MM.1S (cell line): ENCODE measurements around the gene FRY.

Source experiments
- DNase-seq: peaks from one replicate; pipeline ENCODE4 v3.0.0-alpha.2; 2015
- H2AFZ ChIP-seq: fragments of 300-600 bp; sonication (generic); 2 replicates; pipeline ENCODE4 v1.6.0; 2016; ENCODE audit warnings: antibody characterized with exemption, low read length
- H3F3A ChIP-seq: fragments of 300-600 bp; sonication (generic); 2 replicates; pipeline ENCODE4 v1.6.1; 2016; ENCODE audit warnings: mild to moderate bottlenecking, antibody characterized with exemption, low read length, moderate library complexity, mixed read lengths; ENCODE audit not compliant: insufficient read depth
- H3K27ac ChIP-seq: fragments of 300-600 bp; sonication (generic); 2 replicates; pipeline ENCODE4 v1.5.1; 2016; ENCODE audit warnings: mild to moderate bottlenecking, low read length
- H3K27me3 ChIP-seq: fragments of 300-600 bp; sonication (generic); replicated peaks from 2 replicates; pipeline ENCODE4 v1.6.0; 2016; ENCODE audit warnings: low read length; ENCODE audit not compliant: insufficient read depth
- H3K36me3 ChIP-seq: fragments of 300-600 bp; sonication (generic); replicated peaks from 2 replicates; pipeline ENCODE4 v1.6.1; 2016; ENCODE audit warnings: mild to moderate bottlenecking, low read length, mixed read lengths; ENCODE audit not compliant: insufficient read depth
- H3K4me1 ChIP-seq: fragments of 300-600 bp; sonication (generic); 2 replicates; pipeline ENCODE4 v1.6.1; 2016; ENCODE audit warnings: low read length, mixed read lengths
- H3K4me2 ChIP-seq: fragments of 300-600 bp; sonication (generic); 2 replicates; pipeline ENCODE4 v1.6.0; 2016; ENCODE audit warnings: low read depth, low read length
- H3K4me3 ChIP-seq: fragments of 300-600 bp; sonication (generic); 2 replicates; pipeline ENCODE4 v1.5.1; 2016; ENCODE audit warnings: low read length, mixed read lengths
- H3K79me2 ChIP-seq: fragments of 300-600 bp; sonication (generic); 2 replicates; pipeline ENCODE4 v1.6.1; 2016; ENCODE audit warnings: mixed run types, low read length, mixed read lengths
- H3K9ac ChIP-seq: fragments of 300-600 bp; sonication (generic); 2 replicates; pipeline ENCODE4 v1.6.1; 2016; ENCODE audit warnings: low read length, mixed read lengths
- H3K9me2 ChIP-seq: fragments of 300-600 bp; sonication (generic); replicated peaks from 2 replicates; pipeline ENCODE4 v1.6.1; 2016; ENCODE audit warnings: mild to moderate bottlenecking, low read length, mixed read lengths; ENCODE audit not compliant: insufficient read depth
- H3K9me3 ChIP-seq: fragments of 300-600 bp; sonication (generic); replicated peaks from 2 replicates; pipeline ENCODE4 v1.6.1; 2016; ENCODE audit warnings: mild to moderate bottlenecking, low read length, mixed read lengths; ENCODE audit not compliant: insufficient read depth
- H4K20me1 ChIP-seq: fragments of 300-600 bp; sonication (generic); 2 replicates; pipeline ENCODE4 v1.6.1; 2016; ENCODE audit warnings: mild to moderate bottlenecking, low read length, moderate library complexity, mixed read lengths; ENCODE audit not compliant: insufficient read depth
- CTCF ChIP-seq: fragments of 300-600 bp; sonication (generic); IDR thresholded peaks from 2 replicates; pipeline ENCODE4 v1.5.1; 2016; ENCODE audit warnings: antibody characterized with exemption, low read length, mixed read lengths
- EZH2 ChIP-seq: fragments of 300-600 bp; sonication (generic); optimal IDR thresholded peaks from 2 replicates; pipeline ENCODE3; 2017; ENCODE audit warnings: low read depth, mild to moderate bottlenecking, antibody characterized with exemption, low read length, mixed read lengths
- EZH2phosphoT487 ChIP-seq: fragments of 300-600 bp; sonication (generic); IDR thresholded peaks from 2 replicates; pipeline ENCODE4 v1.6.1; 2018; ENCODE audit warnings: antibody characterized with exemption, low read length

Gene FRY

GRCh38 chr13:32124743-32125142 is 93.2 kb downstream of the FRY start:
- no peak for DNase-seq
- Histone ChIP-seq H3K36me3 (no peaks in the 10 kb centered on the region), H3K4me1 (no peaks in the 10 kb centered on the region), H3K4me2 (no peak overlapping the region), H3K79me2 (no peaks in the 10 kb centered on the region), H4K20me1 (no peaks in the 10 kb centered on the region), H3K9ac (no peak overlapping the region), H3K9me3 (no peaks in the 10 kb centered on the region), H3F3A (no peaks in the 10 kb centered on the region), H3K27ac (no peak overlapping the region), H3K27me3 (no peaks in the 10 kb centered on the region), H2AFZ (no peak overlapping the region), H3K9me2 (no peaks in the 10 kb centered on the region), H3K4me3 (no peak overlapping the region)
- no peak for TF ChIP-seq EZH2
- TF ChIP-seq EZH2phosphoT487: no peak
- no peak for TF ChIP-seq CTCF

GRCh38 chr13:32125221-32125689 is 93.7 kb downstream of the FRY start:
- no peak overlapping the region for H3K4me3 ChIP-seq
- no peak overlapping the region for H3K4me2 ChIP-seq
- H3K27ac ChIP-seq: no peak overlapping the region
- no peaks in the 10 kb centered on the region for H3K27me3 ChIP-seq
- no peak for DNase-seq
- no peaks in the 10 kb centered on the region for H3K36me3 ChIP-seq
- H3K79me2 ChIP-seq: no peaks in the 10 kb centered on the region
- no peaks in the 10 kb centered on the region for H3K9me3 ChIP-seq
- no peaks in the 10 kb centered on the region for H4K20me1 ChIP-seq
- no peak overlapping the region for H2AFZ ChIP-seq
- no peaks in the 10 kb centered on the region for H3F3A ChIP-seq
- H3K4me1 ChIP-seq: no peaks in the 10 kb centered on the region
- H3K9me2 ChIP-seq: no peaks in the 10 kb centered on the region
- H3K9ac ChIP-seq: no peak overlapping the region
- no peak for TF ChIP-seq CTCF

GRCh38 chr13:32125751-32126150 is 94.2 kb downstream of the FRY start:
- H3K79me2 ChIP-seq: no peaks in the 10 kb centered on the region
- H3K9ac ChIP-seq: no peak overlapping the region
- H3K36me3 ChIP-seq: no peaks in the 10 kb centered on the region
- H4K20me1 ChIP-seq: no peaks in the 10 kb centered on the region
- H2AFZ ChIP-seq: no peak overlapping the region
- H3F3A ChIP-seq: no peaks in the 10 kb centered on the region
- H3K9me3 ChIP-seq: no peaks in the 10 kb centered on the region
- TF ChIP-seq EZH2: no peak
- TF ChIP-seq EZH2phosphoT487: no peak
- TF ChIP-seq CTCF: no peak
- no peak for DNase-seq
- H3K27ac ChIP-seq: no peak overlapping the region
- H3K9me2 ChIP-seq: no peaks in the 10 kb centered on the region
- no peaks in the 10 kb centered on the region for H3K27me3 ChIP-seq
- H3K4me2 ChIP-seq: no peak overlapping the region
- no peak overlapping the region for H3K4me3 ChIP-seq
- no peaks in the 10 kb centered on the region for H3K4me1 ChIP-seq
